ENCODE data around the gene ARPIN. TPM values are rescaled to one million over a fixed set of nuclear protein-coding genes. Genes with fewer than 3 reads are reported as not detected.

The ARPIN gene
- total RNA-seq, 3 donors from 2014 or later: 39.0 to 45.8 (median 43.0) TPM

DNA sequence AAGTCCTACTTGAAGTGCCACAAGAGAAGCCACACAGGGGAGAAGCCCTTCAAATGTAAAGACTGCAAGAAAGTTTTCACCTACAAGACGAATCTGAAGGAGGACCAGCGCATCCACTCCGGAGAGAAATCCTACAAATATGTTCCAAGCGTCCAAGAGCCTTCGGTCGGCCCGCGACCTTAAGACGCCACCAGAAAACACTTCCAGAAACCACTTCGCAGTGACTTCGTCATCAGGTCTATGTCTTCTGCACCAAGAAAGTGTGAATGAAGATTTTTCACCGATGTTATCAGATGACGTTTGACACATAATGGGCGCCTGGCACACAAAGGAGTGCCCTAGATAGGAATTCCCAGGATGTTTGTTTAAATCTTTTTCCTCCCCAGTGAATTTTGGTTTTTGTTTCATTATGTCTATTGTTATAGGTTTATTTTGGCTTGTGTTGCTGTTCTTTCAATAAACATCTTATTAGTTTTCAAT, 24.1 kb upstream of the ARPIN start:
- H3K4me1 ChIP-seq (ENCODE audit: low read depth): no peaks in the 10 kb centered on the region
- intact Hi-C loops (cut with DNase I, micrococcal nuclease): no loop called here
- no peak for ATAC-seq
- no peak for TF ChIP-seq CTCF (IDR thresholded peaks at IDR 0.05)
- H3K4me3 ChIP-seq: no peak overlapping the region
- no peak for DNase-seq
- H3K36me3 ChIP-seq (ENCODE audit: low read depth): no peaks in the 10 kb centered on the region
- H3K9me3 ChIP-seq: no peaks in the 10 kb centered on the region

DNA sequence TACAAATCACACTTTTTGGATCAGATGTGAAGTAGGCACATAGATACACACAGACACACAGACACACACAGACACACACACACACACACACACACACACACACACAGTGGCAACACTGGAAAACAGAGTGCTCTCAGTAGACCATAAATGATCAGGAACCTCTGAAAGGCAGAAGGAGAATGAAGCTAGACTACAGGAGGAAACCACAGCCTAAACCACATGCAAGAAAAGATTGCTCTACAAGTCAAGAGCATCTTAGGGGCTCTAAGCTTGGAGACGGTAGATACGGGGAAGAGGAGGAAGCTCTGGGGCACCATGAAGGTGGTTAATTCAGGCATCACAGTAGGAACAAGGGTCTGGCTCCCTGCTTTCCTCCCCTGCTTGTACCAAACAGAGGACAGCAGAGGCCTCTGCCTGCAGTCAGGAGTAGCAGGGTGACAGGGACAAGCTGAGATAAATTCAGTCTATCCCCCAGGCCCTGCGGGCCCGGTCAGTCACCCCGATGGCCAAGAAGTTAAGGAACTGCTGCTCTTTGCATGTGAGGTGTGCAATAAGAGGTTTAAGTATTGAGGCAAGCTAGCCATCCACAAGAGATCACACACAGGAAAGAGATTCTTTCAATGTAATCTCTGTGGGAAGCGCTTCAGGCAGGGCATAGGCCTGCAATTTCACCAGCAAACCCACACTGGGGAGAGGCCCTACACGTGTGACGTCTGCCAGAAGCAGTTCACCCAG, 23.5 kb upstream of the ARPIN start:
- H3K36me3 ChIP-seq (ENCODE audit: low read depth): no peaks in the 10 kb centered on the region
- H3K9me3 ChIP-seq: no peaks in the 10 kb centered on the region
- intact Hi-C loops (cut with DNase I, micrococcal nuclease): no loop called here
- no peak for ATAC-seq
- no peaks in the 10 kb centered on the region for H3K4me1 ChIP-seq (ENCODE audit: low read depth)
- no peak for DNase-seq
- H3K4me3 ChIP-seq: no peak overlapping the region
- TF ChIP-seq CTCF (IDR thresholded peaks at IDR 0.05): no peak

- no peaks in the 10 kb centered on the region for H3K9me3 ChIP-seq
- no peak overlapping the region for H3K4me3 ChIP-seq
- intact Hi-C loops (cut with DNase I, micrococcal nuclease): no loop called here
- DNase-seq: no peak
- no peak for ATAC-seq
- H3K4me1 ChIP-seq (ENCODE audit: low read depth): no peaks in the 10 kb centered on the region
- no peak for TF ChIP-seq CTCF (IDR thresholded peaks at IDR 0.05)
- H3K36me3 ChIP-seq (ENCODE audit: low read depth): no peaks in the 10 kb centered on the region
Observed at GRCh38 chr15:89932880-89933279, 20.1 kb upstream of the ARPIN start.

- no peak for DNase-seq
- ATAC-seq: no peak
- TF ChIP-seq CTCF (IDR thresholded peaks at IDR 0.05): no peak
Observed at GRCh38 chr15:89928421-89928820, 15.7 kb upstream of the ARPIN start.

DNA sequence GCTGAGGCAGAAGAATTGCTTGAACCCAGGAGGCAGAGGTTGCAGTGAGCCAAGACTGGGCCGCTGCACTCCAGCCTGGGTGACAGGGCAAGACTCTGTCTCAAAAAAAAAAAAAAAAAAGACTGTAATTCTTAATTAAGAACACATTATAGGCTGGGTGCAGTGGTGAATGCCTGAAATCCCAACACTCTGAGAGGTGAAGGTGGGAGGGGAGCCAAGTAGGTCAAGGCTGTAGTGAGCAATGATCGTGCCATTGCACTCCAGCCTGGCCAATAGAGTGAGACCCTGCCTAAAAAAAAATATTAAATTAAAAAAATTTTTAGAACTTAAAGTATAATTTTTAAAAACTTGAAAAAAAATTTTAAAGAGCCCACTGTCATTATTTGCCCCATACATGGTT, 13.4 kb upstream of the ARPIN start:
- ATAC-seq (no peak), DNase-seq (no peak)
- no peaks in the 10 kb centered on the region for H3K4me1 ChIP-seq (ENCODE audit: low read depth)
- H3K9me3 ChIP-seq: no peaks in the 10 kb centered on the region
- H3K4me3 ChIP-seq: no peak overlapping the region
- intact Hi-C loops (cut with DNase I, micrococcal nuclease): no loop called here
- TF ChIP-seq CTCF (IDR thresholded peaks at IDR 0.05): no peak
- H3K36me3 ChIP-seq (ENCODE audit: low read depth): no peaks in the 10 kb centered on the region

More at GRCh38 chr15:89928421-89928820, 15.7 kb upstream of the ARPIN start:
- Histone ChIP-seq H3K9me3 (no peaks in the 10 kb centered on the region), H3K4me3 (no peak overlapping the region), H3K36me3 (ENCODE audit: low read depth) (no peaks in the 10 kb centered on the region), H3K4me1 (ENCODE audit: low read depth) (no peaks in the 10 kb centered on the region)
- intact Hi-C loops (cut with DNase I, micrococcal nuclease): no loop called here
